T-helper 2 cell treated with Interferon-gamma antibody and Interleukin-4, amounts not matched to agents 5 μg/mL and 100 μg/mL, for 36 hours (primary cell): ENCODE measurements around the gene DNAJC27.

Experiments
- DNase-seq: peaks from one replicate; pipeline ENCODE4 v3.0.0; 2021; ENCODE audit warnings: low spot score
- H3K27ac Mint-ChIP-seq: one replicate; pipeline ENCODE4 v1.8.0; 2021; ENCODE audit warnings: mild to moderate bottlenecking, mixed read lengths
- H3K27me3 Mint-ChIP-seq: one replicate; pipeline ENCODE4 v1.8.0; 2021; ENCODE audit warnings: low read depth, mixed read lengths
- H3K36me3 Mint-ChIP-seq: one replicate; pipeline ENCODE4 v1.8.0; 2021; ENCODE audit warnings: low read depth, mixed read lengths
- H3K4me1 Mint-ChIP-seq: one replicate; pipeline ENCODE4 v1.8.0; 2021; ENCODE audit warnings: low read depth, mixed read lengths
- H3K4me3 Mint-ChIP-seq: one replicate; pipeline ENCODE4 v1.8.0; 2022; ENCODE audit warnings: mild to moderate bottlenecking, moderate library complexity, mixed read lengths
- H3K9me3 Mint-ChIP-seq: one replicate; pipeline ENCODE4 v1.8.0; 2021; ENCODE audit warnings: mixed read lengths

DNAJC27 gene

GRCh38 chr2:24926602-24927252, 45.0 kb downstream of the DNAJC27 start:
- no peak overlapping the region for H3K27ac Mint-ChIP-seq
- H3K36me3 Mint-ChIP-seq: no peaks in the 10 kb centered on the region
- H3K9me3 Mint-ChIP-seq: no peaks in the 10 kb centered on the region
- no peaks in the 10 kb centered on the region for H3K27me3 Mint-ChIP-seq
- peaks cover 6% of the 10 kb centered on the region for H3K4me1 Mint-ChIP-seq
- no peak for DNase-seq
- H3K4me3 Mint-ChIP-seq: peak overlapping the region; percentile 42

- Mint-ChIP-seq H3K27me3 (no peaks in the 10 kb centered on the region), H3K4me3 (peak overlapping the region; percentile 42), H3K36me3 (no peaks in the 10 kb centered on the region), H3K4me1 (peaks cover 6% of the 10 kb centered on the region), H3K9me3 (no peaks in the 10 kb centered on the region), H3K27ac (no peak overlapping the region)
- no peak for DNase-seq
Observed at GRCh38 chr2:24926220-24926601, 45.5 kb downstream of the DNAJC27 start.

- H3K4me3 Mint-ChIP-seq: no peak overlapping the region
Observed at GRCh38 chr2:24925815-24926214, 45.9 kb downstream of the DNAJC27 start.

DNA sequence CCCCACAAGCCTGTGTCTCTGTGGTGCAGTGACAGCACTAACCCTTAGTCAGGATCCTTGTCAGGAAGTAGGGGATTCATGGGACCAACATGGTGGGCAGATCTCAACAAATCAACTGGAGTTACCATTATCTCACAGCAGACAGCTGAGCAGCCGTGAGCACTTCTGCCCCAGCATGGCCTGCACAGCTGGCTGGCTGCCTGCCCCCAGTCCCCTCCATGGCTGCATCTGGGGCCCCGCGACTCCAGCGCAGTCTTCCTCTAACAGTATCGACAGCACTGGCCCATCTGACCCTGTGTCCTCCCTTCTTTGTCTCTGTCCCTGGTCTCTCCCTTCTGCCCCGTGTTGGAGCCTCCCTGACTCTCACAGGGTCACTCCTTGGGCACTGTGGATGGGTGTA, 47.0 kb downstream of the DNAJC27 start:
- H3K4me1 Mint-ChIP-seq: peaks cover 11% of the 10 kb centered on the region
- no peak overlapping the region for H3K27ac Mint-ChIP-seq
- H3K9me3 Mint-ChIP-seq: no peaks in the 10 kb centered on the region
- H3K27me3 Mint-ChIP-seq: no peaks in the 10 kb centered on the region
- no peaks in the 10 kb centered on the region for H3K36me3 Mint-ChIP-seq
- no peak for DNase-seq
- no peak overlapping the region for H3K4me3 Mint-ChIP-seq

More at GRCh38 chr2:24925815-24926214, 45.9 kb downstream of the DNAJC27 start:
- no peak overlapping the region for H3K27ac Mint-ChIP-seq
- no peaks in the 10 kb centered on the region for H3K27me3 Mint-ChIP-seq
- no peak for DNase-seq
- no peaks in the 10 kb centered on the region for H3K36me3 Mint-ChIP-seq
- H3K4me1 Mint-ChIP-seq: peaks cover 8% of the 10 kb centered on the region
- H3K9me3 Mint-ChIP-seq: no peaks in the 10 kb centered on the region

DNA sequence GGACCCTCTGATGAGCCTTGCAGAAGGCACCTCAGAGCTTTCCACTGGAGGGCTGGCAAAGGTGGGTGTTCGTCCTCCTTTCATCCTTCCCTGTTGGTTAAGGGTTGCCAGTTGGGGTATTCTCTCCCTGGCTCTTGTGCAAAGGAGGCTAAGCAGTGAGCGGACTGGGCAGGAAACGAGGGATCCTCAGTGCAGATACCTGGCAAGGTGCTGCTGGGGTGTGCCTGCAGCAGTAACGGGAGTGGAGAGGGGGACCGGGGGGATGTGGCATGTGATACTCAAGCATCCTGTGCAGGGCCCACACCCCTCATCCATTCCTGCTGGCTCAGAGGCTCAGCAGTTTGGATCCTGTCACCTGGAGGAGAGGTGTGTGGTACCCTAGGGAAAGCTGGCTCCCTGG, 47.5 kb downstream of the DNAJC27 start:
- H3K9me3 Mint-ChIP-seq: no peaks in the 10 kb centered on the region
- no peak overlapping the region for H3K27ac Mint-ChIP-seq
- no peak for DNase-seq
- peaks cover 12% of the 10 kb centered on the region for H3K4me1 Mint-ChIP-seq
- H3K27me3 Mint-ChIP-seq: no peaks in the 10 kb centered on the region
- H3K4me3 Mint-ChIP-seq: no peak overlapping the region
- H3K36me3 Mint-ChIP-seq: no peaks in the 10 kb centered on the region

GRCh38 chr2:24923106-24923505, 48.6 kb downstream of the DNAJC27 start:
- Mint-ChIP-seq H3K27me3 (no peaks in the 10 kb centered on the region), H3K27ac (no peak overlapping the region), H3K36me3 (peaks cover 2% of the 10 kb centered on the region), H3K4me3 (no peak overlapping the region), H3K4me1 (peaks cover 21% of the 10 kb centered on the region), H3K9me3 (no peaks in the 10 kb centered on the region)
- no peak for DNase-seq

DNA sequence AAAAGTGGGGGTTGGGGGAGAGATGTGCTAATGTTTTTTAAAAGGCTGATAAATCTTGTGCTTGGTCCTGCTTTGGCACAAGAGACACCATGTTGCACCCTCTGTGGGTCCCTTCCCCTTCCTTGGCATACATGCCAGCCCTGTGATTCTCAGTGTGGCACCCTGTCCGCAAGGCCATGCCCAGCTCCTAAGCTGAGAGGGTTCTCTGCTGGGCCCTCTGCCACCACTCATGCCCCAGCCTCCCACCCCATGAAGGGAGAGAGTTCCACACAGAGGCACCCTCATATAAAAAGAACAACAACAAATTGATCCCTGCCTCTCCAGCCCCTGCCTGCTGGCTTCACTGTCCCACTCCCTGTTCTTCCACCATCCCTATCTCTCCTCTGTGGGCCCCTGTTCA, 49.2 kb downstream of the DNAJC27 start:
- DNase-seq: no peak
- Mint-ChIP-seq H3K27me3 (no peaks in the 10 kb centered on the region), H3K36me3 (peaks cover 7% of the 10 kb centered on the region), H3K4me3 (no peak overlapping the region), H3K9me3 (no peaks in the 10 kb centered on the region), H3K27ac (no peak overlapping the region), H3K4me1 (peaks cover 26% of the 10 kb centered on the region)

- H3K4me1 Mint-ChIP-seq: peaks cover 27% of the 10 kb centered on the region
- peak overlapping the region; percentile 74 for H3K4me3 Mint-ChIP-seq
- no peaks in the 10 kb centered on the region for H3K9me3 Mint-ChIP-seq
- peaks cover 11% of the 10 kb centered on the region for H3K36me3 Mint-ChIP-seq
- H3K27ac Mint-ChIP-seq: peak overlapping the region; percentile 39
- DNase-seq: peak; percentile 14
- H3K27me3 Mint-ChIP-seq: no peaks in the 10 kb centered on the region
Observed at GRCh38 chr2:24920809-24921441, 50.8 kb downstream of the DNAJC27 start.

DNA sequence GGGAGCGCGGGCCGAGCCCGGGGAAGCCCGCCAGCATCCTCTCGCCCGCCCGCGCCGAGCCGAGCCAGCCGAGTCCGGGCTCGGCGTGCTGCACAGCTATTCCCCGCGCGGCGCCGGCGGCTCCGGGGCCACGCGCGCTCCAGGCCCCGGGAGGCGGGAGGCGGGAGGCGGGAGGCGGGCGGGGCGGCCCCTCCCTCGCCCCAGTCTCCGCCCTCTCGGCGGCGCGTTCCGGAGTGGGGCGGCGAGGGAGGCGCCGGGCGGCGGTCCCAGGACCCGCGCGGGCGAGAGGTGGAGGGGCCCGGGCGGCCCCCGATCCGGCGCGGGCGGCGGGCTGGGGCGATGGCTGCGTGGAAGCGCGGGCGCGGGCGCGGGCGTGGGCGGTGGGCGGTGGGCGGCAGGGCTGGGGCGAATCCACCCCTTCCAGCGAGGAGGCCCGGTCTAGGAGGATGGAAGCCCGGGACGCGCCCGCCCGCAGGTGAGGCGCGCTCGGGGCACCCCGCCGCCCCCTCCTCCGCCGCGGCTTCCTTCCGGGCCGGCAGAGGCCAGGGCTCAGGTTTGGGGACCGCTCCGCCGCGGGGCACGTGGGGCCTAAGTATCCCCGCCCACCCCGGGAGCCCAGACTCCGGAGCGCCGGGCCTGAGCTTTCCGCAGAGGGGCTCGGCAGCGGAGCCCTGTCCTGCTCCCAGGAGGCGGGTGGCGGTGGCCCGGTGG, 51.5 kb downstream of the DNAJC27 start, which contains the start of gene ADCY3:
ADCY3 (minus strand) TSS at position 140 of the 711 bp plus-strand sequence. CDS start 1,250 bp downstream, outside the sequence.
- Mint-ChIP-seq H3K27ac (peak within 1 kb of the TSS; percentile 78), H3K9me3 (no peaks in the 10 kb centered on the region), H3K4me3 (peak within 1 kb of the TSS; percentile 92), H3K27me3 (no peaks in the 10 kb centered on the region), H3K36me3 (peaks cover 12% of the 10 kb centered on the region), H3K4me1 (peaks cover 28% of the 10 kb centered on the region)
- DNase-seq: peak; percentile 71

GRCh38 chr2:24919506-24920097, 52.2 kb downstream of the DNAJC27 start:
- Mint-ChIP-seq H3K4me1 (peaks cover 28% of the 10 kb centered on the region), H3K27ac (peak overlapping the region; percentile 78), H3K4me3 (peak overlapping the region; percentile 92), H3K9me3 (no peaks in the 10 kb centered on the region), H3K36me3 (peaks cover 17% of the 10 kb centered on the region), H3K27me3 (no peaks in the 10 kb centered on the region)
- DNase-seq: peak; percentile 33

DNA sequence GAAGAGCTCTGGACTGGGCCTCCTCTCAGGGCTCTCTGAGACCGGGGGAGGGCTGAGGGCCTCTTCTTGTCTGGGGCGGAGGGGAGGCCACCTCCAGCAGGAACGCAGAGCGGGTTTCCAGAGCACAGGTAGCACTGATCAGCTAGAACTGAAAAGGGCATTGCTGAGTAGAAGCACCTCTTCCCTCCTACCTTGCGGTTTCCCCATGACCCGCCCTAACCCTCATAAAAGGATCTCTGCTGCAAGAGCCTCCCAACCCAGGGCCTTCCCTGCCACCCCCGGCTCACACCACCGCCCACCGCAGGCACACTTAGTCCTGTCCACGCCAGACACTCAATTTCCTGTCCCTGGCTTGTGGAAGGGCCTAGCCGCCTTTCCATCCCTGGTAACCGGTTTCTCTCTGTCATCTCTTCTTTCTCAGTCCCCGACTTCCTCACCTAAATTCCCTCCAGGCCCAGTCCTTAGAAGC, 52.7 kb downstream of the DNAJC27 start:
- DNase-seq: peak; percentile 67
- Mint-ChIP-seq H3K4me1 (peaks cover 28% of the 10 kb centered on the region), H3K9me3 (no peaks in the 10 kb centered on the region), H3K4me3 (peak overlapping the region; percentile 92), H3K36me3 (peaks cover 19% of the 10 kb centered on the region), H3K27ac (peak overlapping the region; percentile 78), H3K27me3 (no peaks in the 10 kb centered on the region)

- Mint-ChIP-seq H3K27ac (no peak overlapping the region), H3K4me1 (peaks cover 28% of the 10 kb centered on the region), H3K27me3 (no peaks in the 10 kb centered on the region), H3K36me3 (peaks cover 23% of the 10 kb centered on the region), H3K9me3 (no peaks in the 10 kb centered on the region), H3K4me3 (peak overlapping the region; percentile 92)
- no peak for DNase-seq
Observed at GRCh38 chr2:24918326-24919036, 53.3 kb downstream of the DNAJC27 start.

DNA sequence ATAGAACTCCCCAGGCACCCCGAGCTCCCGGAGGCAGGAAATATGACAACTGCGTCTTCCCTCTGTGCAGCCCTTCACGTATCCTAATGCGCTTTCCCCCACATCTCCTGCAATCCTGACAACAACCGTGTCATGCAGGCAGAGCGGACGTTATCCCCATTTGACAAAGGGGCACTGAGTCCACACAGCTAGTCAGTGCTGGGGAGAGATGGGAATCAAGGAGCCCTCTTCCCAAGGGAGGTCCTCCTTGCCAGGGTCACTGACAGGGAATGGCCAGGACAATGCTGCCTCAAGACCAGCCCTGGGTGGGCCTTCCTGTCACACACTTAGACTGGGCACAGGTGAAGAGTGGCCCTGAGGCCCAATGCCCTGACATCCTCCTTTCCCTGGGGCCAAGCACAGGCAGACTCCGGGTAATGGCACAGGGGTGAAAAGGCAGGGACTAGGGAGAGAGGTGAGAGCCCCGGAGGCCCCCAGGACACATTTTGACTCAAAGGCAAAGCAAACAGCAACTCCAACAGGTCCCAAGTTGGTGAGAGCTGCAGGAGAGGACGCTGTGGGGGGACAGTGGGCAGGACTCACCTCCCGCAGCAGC, 53.9 kb downstream of the DNAJC27 start:
- Mint-ChIP-seq H3K27ac (no peak overlapping the region), H3K9me3 (no peaks in the 10 kb centered on the region), H3K36me3 (peaks cover 28% of the 10 kb centered on the region), H3K27me3 (no peaks in the 10 kb centered on the region), H3K4me1 (peaks cover 28% of the 10 kb centered on the region), H3K4me3 (peak overlapping the region; percentile 92)
- DNase-seq: no peak
